SKM-1 treated with dmso at 0.1 percent for 144 hours (cell line): ENCODE data around the gene XPR1.
A peak's percentile ranks its signal among the peaks of the same experiment; 100 is the strongest.
"Not testable (repeated sequence)": the region's sequence is repeated elsewhere in the genome, so short reads cannot be mapped to it uniquely, and the experiment has no call there.

ENCODE experiments used
- DNase-seq: peaks from one replicate; lab custom pipeline; 2025; ENCODE audit not compliant: unreplicated experiment; lab: John Stamatoyannopoulos, UW

Gene XPR1

DNA sequence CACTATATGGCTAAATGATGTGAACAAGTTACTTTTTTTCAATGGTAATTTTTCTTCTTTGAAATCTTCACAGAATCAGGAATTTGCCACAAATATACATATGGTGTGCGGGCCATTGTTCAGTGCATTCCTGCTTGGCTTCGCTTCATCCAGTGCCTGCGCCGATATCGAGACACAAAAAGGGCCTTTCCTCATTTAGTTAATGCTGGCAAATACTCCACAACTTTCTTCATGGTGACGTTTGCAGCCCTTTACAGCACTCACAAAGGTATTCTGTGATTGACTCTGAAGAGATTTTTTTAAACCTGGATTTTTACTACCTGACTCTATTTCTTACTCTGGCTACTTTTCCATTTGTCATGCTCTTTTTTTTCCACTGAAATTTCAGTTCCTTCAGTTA lies 204.6 kb downstream of the XPR1 start:
- DNase-seq, result no peak

DNA sequence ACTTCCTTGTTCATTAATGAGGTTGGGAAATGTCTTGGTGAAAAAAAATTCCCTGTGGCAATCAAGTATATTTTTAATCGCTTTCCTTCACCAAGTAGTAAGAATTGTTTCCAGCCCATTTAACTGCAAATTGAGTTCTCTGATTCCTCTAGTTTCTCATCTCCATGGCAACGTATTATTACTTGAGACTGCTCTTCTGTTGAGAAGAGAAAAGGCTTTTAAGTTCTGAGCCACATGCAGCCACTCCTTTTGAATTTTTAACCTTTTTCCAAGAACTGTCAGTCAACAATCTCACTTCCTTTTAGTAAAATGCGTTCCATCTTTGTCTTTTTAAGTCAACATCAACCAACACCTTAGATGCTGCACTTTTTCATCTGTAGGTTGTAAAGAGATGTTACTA lies 205.2 kb downstream of the XPR1 start:
- DNase-seq, result no peak

DNA sequence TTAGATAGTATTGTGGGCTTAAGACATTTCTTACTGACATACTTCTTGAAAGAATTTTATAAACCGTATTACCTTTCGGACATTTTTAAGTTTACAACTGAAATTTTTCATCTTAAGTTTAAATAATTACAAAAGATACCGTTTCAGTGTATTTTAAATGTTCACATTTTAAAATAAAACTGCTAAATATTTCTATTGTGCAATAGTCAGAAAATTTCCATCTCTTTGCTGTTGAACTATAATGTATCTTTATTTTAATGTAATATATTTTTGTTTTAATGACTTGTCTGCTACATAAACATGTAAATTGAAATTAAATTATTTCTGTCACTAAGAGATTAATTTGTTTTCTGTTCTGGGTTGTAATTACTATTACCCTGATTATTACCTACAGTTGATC lies 206.7 kb downstream of the XPR1 start:
- no peak for DNase-seq

DNA sequence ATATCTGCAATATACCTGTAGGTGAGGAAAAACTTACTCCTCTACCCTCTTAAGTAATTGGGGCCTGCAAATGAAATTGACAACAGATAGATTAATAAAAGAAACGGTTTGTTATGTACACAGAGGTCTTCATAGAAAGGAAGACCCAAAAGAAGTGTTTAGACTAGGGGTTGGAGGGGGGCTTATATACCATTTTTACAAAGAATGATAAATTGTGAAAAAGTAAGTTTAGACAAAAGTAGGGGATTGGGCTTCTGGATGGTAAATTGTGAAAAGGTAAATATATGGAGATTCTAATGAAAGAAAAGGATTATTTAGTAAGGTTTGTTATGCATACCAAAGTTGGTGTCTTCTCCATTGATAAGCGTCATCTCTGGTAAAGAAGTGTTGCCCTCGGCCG lies 207.7 kb downstream of the XPR1 start:
- DNase-seq, result no peak

DNA sequence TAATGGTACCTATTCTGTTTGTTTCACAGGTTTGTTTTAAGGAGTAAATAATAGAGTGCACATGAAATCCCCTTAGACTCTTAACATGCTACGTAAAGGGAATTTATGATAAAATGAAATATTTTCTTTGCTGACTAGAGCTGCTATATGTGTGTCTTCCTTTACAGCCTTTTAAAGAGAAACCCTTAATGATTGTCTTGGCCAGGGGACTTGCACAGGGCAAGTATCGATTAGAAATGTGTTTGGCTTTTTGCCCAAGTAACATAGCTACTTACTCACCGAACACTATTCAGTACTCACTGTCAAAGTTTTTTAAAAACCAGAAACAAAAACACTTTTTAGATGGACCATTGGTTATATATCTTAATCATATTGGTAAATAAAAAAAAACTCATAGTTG lies 209.6 kb downstream of the XPR1 start:
- DNase-seq, result no peak

DNA sequence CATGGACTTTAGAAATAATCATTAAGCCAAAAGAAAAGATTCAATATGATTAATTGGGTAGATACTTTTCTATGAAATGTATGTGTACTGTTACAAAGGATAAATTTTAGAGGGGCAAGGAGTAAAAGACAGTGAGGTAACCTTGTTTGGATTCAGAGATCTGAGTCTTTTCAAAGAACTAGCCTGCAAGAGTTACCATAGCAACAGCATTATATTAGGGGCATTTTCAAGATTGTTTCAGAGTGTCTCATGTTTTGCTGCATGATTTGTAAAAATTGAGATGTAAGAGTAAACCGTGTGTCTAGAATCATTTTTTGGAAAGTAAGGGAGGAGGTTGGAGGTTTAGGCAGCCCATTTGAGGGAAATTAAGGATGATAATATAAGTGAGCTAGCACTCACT lies 210.2 kb downstream of the XPR1 start:
- DNase-seq, result no peak

DNA sequence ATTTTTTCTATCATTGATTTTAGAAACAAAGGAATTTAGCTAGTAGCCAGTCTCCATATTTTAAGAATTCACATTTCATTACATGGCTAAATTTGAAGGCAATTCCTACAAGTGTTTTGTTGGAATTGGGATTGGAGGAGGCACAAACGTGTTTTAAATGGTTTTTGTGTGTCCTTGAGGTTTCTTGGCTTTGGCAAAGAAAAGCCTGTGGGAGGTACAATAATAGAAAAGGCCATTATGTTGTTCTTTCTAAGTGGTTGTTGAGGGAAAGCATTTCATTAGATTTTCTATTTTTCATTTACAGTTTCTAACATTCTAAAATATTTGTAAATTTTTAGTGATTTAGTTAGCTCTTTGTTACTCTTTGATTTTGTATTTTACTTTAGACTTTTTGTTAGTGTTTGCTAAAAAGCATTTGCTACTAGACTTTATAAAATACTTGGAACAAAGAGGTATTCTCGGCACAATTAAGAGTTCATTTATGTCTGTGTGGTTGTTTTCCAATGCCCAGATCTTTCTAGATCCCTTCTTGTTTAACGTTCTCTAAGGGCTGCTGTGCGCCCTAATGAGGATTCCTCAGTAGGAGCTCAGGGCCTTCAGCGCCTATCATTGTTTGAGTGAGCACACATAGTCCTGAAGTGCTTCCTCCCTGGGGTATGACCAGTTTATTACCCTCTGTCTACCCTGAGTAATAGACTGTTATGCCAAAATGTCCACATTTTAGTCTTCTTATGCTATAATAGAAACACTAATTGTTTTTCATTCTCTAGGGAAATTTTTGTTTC lies 210.9 kb downstream of the XPR1 start:
- no peak for DNase-seq

DNA sequence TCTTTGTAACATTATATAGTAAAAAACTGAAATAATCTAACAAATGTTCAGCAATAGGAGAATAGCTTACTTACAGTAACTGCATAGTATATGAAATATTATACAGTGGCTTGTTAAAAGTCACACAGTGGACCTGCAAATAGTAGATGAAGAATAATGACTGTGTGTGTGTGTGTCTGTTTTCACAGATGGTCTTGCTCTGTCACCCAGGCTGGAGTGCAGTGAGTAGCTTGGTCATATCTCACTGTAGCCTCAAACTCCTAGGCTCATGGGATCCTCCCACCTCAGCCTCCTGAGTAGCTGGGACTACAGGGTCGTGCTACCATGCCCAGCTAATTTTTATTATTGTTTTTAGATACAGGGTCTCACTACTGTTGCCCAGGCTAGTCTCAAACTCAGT lies 213.5 kb downstream of the XPR1 start:
- DNase-seq, result no peak

DNA sequence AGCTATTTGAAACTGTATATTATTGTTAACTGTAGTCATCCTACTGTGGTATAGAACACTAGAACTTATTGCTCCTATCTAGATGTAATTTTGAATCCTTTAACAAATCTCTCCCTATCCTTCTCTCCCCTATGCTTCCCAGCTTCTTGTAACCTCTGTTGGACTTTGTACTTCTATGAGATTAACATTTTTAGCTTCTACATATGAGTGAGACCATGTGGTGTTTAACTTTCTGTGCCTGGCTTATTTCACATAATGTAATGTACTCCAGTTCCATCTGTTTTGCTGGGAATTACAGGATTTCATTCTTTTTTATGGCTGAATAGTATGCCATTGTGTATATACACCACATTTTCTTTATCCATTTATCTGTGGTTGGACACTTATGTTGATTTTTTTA lies 216.4 kb downstream of the XPR1 start:
- no peak for DNase-seq

DNA sequence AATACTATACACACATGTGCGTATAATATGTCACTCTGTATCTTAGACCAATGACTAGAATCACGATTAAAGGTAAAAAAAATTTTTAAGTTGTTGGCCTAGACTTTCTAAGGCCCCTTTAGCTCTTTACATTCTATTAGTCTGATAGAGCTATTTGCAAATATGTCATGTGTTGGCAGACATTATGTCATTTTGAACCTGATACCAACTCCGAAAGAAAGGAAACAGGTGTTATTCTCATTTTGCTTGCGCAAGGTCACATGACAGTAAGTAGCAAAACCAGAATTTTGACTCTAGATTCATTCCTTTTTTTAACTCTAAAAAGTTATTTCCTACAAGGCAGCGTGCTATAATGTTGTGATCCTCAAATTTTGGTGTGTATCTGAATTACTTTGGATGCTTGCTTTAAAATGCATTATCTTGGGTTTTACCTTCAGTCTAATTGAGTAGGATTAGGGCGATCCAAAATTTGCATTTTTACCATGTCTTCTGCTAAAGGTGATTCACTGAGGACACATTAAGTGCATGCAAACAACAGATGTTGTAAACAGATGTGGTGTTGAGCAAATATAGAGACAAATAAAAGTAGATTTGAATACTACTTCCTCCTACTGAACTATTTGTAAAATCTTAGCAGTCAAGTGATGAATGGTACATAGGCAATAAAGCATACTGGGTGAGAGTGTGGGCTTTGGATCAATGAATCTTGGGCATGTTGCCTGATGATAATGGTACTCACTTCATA lies 217.4 kb downstream of the XPR1 start:
- no peak for DNase-seq

DNA sequence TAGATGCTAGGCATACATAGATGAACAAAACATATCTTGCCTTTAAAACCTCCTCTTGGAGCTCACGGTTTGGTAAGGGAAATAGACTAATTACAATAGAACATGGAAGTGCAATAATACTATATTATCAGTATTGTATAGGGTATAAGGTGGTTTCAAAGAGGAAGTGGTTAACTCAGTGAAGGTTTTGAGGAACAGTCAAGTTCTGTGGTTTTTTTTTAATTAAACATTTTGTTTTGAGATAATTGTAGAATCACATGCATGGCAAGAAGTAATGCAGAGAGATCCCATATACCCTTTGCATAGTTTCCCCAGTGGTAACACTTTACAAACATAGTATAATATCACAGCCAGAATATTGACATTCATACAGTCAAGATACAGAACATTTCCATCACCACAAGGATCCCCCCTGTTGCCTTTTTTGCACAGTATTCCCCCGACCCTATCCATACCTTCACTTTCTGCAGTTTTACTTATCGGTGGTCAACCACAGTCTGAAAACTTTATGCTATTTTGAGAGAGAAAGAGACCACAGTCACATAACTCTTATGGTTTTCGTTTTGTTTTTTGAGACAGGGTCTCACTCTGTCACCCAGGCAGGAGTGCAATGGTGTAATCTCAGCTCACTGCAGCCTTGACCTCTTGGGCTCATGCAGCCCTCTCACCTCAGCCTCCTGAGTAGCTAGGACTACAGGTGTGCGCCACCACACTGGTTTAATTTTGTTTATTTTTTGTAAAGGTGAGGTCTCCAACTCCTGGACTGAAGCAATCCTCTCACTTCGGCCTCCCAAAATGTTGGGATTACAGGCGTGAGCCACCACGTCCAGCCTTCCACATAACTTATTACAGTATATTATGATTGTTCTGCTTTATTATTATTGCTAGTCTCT lies 220.4 kb downstream of the XPR1 start:
- peak; percentile 41 for DNase-seq

DNA sequence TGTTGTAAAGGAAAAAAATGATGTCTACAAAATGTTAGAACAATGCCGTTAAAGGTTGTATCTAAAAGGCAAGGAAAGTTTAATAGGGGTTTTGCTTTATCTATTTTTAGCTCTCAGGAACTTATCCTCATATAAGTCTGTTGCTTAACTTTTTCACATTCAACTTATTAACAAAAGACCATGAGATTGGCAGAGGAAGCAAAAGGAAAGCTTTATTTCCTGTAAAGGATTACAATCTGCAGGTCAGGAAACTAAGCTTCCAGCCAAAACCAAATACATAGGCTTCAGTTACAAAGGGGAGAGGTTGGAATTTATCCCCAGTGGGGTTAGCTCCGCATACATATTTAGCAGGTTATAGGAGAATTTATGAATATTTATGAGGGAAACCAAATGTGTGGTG lies 222.2 kb downstream of the XPR1 start:
- DNase-seq, result no peak

DNA sequence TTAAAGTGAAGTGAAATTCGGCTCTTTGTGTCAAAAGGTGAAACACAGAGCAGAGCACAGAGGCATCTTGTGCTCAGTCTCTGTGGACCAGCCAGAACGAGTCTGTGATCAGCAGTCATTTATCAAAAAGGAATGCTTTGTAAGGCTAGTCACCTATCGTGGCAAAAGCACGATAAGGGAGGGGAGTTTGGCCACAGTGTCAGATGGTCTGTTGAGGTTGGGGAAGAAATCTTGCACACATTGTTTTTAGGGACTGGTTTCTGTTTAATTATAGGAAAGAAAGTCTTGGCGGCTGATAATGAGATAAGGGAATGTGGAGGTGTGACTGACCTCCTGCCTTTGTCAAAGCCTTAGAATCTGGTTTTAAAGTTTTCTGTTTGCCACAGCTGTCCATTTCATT lies 222.6 kb downstream of the XPR1 start:
- no peak for DNase-seq

DNA sequence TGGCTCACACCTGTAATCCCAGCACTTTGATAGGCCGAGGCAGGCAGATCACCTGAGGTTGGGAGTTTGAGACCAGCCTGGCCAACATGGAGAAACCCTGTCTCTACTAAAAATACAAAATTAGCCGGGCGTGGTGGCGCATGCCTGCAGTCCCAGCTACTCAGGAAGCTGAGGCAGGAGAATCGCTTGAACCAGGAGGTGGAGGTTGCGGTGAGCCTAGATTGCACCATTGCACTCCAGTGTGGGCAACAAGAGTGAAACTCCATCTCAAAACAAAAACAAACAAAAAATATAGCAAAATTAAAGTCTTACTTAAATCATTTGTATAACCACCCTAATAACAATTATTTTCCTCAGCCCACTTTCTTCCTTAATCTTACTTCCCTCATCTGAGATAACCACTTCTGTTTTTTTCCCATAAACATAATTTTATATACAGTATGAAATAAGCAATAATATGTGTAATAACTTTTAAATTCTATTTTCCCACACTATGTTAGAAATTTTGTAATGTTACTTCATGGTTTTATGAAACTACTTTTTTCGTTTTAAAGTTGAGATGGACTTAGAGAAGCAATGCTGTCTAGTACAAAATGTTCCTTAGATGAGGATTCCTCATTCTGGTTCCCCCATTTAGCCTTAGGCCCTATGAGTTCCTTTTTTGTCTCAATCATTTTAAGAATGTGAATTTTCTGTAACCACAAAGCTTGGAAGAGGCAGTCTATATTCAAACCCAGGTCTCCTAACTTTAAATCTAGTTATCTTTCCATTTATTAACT lies 226.3 kb downstream of the XPR1 start:
- DNase-seq, result not testable (repeated sequence)

DNA sequence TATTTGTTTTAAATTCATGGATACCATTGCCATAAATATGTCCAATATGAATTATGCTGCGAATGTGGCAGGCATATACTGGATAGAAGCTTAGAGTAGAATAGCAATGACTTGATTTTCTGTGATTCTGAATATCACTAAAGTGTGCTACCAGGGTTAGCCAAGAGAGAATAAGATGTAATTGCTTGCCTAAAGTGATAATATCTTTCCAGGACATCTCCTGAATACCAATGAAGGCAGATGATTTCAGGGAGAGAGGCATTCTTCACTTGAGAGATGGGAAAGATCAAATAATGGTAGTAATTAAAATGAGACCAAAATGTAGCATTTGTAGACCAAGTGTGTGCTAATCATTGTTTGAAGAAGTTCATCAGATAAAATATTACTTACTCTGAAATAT lies 227.5 kb downstream of the XPR1 start:
- no peak for DNase-seq

DNA sequence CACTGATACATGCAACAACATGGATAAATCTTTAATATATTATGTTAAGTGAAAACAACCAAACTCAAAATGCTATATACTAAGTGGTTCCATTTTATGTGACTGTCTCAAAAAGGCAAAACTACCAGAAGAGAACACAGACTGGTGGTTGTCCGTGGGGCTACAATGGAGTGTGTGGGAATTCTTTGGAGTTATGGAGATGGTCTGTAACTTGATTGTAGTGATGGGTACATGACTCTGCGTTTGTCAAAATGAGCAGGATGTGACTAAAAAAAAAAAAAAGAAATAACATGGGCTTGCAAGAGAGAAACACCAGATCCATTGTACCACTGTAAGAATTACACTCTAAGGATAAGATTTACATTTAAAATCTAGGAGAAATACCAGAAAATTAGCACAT lies 228.7 kb downstream of the XPR1 start:
- DNase-seq, result no peak

DNA sequence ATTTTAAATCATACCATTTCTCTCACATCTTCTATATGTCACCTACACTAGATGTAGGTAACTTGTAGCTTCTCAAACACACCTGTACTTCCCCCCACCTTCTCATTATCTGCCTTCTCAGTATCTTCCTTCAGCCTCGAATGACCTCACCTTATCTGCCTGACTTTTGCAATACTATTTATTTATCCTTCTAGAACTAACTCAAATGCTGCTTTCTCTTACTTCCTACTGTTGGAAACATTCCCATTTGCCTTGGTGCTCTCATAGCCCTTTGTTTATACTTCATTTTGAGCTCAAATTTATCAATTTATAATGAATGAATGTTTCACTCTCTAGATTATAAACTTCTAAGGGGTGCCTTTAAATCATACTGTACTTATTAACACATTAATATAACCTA lies 230.5 kb downstream of the XPR1 start:
- DNase-seq, result no peak

DNA sequence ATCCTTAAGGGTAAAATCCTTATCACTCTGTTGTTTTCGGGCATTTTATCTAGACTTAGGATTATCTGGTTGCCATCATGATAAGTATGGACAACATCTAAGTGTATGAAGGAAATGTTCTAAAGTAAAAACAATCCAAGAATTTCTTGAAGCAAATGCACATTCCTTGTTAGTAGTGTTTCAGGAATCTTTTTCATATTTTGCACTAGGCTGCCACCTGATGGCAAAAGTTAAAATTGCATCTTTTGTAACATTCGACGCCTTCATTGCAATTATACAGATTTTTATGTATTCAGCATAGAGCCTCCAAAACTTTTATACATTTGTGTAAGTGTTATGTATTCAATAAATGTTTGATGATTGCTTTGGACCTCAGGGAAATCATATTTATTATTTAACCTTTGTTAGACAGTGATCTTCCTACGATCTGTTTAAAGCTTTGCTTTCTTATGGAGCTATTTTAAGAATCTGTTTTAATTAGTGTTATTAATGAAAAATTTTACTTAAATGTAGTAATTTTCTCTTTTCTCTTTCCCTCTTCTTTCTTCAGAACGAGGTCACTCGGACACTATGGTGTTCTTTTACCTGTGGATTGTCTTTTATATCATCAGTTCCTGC lies 231.4 kb downstream of the XPR1 start:
- DNase-seq, result peak; percentile 37

DNA sequence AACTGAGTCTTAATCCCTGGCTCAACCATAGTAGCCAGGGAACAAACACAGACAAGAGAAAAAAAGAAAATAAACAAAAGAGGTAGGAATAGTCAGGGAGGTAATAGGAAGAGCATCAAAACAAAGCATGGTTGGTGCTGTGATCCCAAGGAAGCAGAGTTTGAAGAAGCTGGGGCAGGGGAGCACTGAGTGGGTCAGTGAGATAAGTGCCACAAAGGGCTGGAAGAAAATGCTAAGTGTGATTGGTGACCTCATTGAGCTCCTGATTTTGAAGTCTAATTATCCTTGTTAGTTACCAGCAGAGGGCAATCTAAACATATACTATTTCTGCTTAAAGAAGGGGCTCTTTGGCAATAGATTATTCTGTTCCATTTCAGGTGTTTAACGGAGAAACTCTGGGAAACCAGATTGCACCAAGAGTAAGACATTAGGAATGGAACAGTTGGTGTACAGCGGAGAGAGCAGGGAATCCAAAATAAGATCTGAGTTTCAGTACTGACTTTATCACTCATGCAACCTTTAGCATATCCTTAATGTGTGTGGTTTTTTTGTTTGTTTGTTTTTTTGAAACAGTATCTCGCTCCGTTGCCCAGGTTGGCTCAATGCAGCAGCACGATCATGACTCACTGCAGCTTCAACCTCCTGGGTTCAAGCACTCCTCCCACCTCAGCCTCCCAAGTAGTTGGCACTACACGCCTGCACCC lies 250.1 kb downstream of the XPR1 start:
- peak; percentile 56 for DNase-seq
